Tibial nerve (tissue), 3 donors: Measurements from ENCODE around the gene PPM1M.

ENCODE experiments used
- POLR2A ChIP-seq, 2 donors: fragments of 450-650 bp; IDR thresholded peaks; one replicate each; pipeline ENCODE4 v1.6.1; 2017; ENCODE audit warnings: antibody characterized with exemption in 2 of 2, mild to moderate bottlenecking in 2 of 2, moderate library complexity in 2 of 2
- TF ChIP-seq, protein P1 (sequence below), 5 experiments: fragments of 200-600 bp in 3 of 5; fragments of 450-650 bp in 2 of 5; sonication (generic) in 3 of 5; IDR thresholded peaks; one replicate each; pipeline ENCODE4 v1.5.1; 2016 to 2019; ENCODE audit warnings: antibody characterized with exemption in 5 of 5, mild to moderate bottlenecking in 3 of 5, moderate library complexity in 2 of 5

DNA sequence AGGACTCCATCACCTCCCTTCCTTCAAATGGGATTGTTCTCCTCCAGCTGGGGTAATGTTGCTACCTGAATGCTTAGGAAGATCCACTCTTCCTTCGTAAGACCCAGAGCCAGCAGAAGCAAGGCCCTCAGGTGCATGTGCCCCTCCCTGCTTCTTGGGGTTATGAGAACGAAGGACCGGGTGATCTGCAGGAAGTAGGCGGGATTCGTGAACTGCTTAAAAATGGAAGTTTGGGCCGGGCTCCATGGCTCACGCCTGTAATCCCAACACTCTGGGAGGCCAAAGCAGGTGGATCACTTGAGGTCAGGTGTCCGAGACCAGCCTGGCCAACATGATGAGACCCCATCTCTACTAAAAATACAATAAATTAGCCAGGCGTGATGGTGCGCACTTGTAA lies 28.2 kb upstream of the PPM1M start:
- TF ChIP-seq, protein P1, sequence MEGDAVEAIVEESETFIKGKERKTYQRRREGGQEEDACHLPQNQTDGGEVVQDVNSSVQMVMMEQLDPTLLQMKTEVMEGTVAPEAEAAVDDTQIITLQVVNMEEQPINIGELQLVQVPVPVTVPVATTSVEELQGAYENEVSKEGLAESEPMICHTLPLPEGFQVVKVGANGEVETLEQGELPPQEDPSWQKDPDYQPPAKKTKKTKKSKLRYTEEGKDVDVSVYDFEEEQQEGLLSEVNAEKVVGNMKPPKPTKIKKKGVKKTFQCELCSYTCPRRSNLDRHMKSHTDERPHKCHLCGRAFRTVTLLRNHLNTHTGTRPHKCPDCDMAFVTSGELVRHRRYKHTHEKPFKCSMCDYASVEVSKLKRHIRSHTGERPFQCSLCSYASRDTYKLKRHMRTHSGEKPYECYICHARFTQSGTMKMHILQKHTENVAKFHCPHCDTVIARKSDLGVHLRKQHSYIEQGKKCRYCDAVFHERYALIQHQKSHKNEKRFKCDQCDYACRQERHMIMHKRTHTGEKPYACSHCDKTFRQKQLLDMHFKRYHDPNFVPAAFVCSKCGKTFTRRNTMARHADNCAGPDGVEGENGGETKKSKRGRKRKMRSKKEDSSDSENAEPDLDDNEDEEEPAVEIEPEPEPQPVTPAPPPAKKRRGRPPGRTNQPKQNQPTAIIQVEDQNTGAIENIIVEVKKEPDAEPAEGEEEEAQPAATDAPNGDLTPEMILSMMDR (IDR thresholded peaks at IDR 0.05), result no peak
- TF ChIP-seq POLR2A (IDR thresholded peaks at IDR 0.05), result no peak
